GM21360 (cell line): ENCODE measurements around the gene RASA2.

Experiments used
- ATAC-seq: cut with Tn5 transposase; IDR thresholded peaks from one replicate; pipeline ENCODE4 v1.9.1; 2021; ENCODE audit warnings: mild to moderate bottlenecking, moderate library complexity; ENCODE audit not compliant: unreplicated experiment

The RASA2 gene

GRCh38 chr3:141629976-141630375 lies 143.1 kb downstream of the RASA2 start:
- no peak for ATAC-seq

GRCh38 chr3:141632779-141633374 lies 146.1 kb downstream of the RASA2 start:
- no peak for ATAC-seq

- ATAC-seq, result no peak
Measured at GRCh38 chr3:141642215-141642614, 155.4 kb downstream of the RASA2 start.

- ATAC-seq, result no peak
Measured at GRCh38 chr3:141643391-141643790, 156.6 kb downstream of the RASA2 start.

- no peak for ATAC-seq
Measured at GRCh38 chr3:141643796-141644195, 157.0 kb downstream of the RASA2 start.

- peak; percentile 66 for ATAC-seq
Measured at GRCh38 chr3:141644931-141645330, 158.1 kb downstream of the RASA2 start.

GRCh38 chr3:141646760-141647561 lies 160.1 kb downstream of the RASA2 start:
- no peak for ATAC-seq

- no peak for ATAC-seq
Measured at GRCh38 chr3:141647562-141647915, 160.7 kb downstream of the RASA2 start.

GRCh38 chr3:141648055-141648910 lies 161.5 kb downstream of the RASA2 start:
- ATAC-seq, result no peak

GRCh38 chr3:141649871-141650270 lies 163.0 kb downstream of the RASA2 start:
- no peak for ATAC-seq

GRCh38 chr3:141650783-141651182 lies 164.0 kb downstream of the RASA2 start:
- no peak for ATAC-seq

- no peak for ATAC-seq
Measured at GRCh38 chr3:141651409-141651808, 164.6 kb downstream of the RASA2 start.

GRCh38 chr3:141652349-141652748 lies 165.5 kb downstream of the RASA2 start:
- ATAC-seq, result no peak

GRCh38 chr3:141653847-141654246 lies 167.0 kb downstream of the RASA2 start:
- ATAC-seq, result no peak

- no peak for ATAC-seq
Measured at GRCh38 chr3:141655801-141656200, 169.0 kb downstream of the RASA2 start.

- ATAC-seq, result no peak
Measured at GRCh38 chr3:141656771-141657170, 169.9 kb downstream of the RASA2 start.

- ATAC-seq, result no peak
Measured at GRCh38 chr3:141657516-141657915, 170.7 kb downstream of the RASA2 start.

GRCh38 chr3:141659821-141660613 lies 173.2 kb downstream of the RASA2 start:
- ATAC-seq, result no peak

GRCh38 chr3:141660614-141660947 lies 173.8 kb downstream of the RASA2 start:
- no peak for ATAC-seq

- no peak for ATAC-seq
Measured at GRCh38 chr3:141661229-141662196, 174.7 kb downstream of the RASA2 start.
